SKM-1 (cell line): ENCODE measurements around the gene MEAK7.

Experiments
- DNase-seq: peaks from one replicate; lab custom pipeline; 2025; ENCODE audit not compliant: unreplicated experiment; lab: John Stamatoyannopoulos, UW

Gene MEAK7

GRCh38 chr16:84513666-84514065 is 9.2 kb upstream of the MEAK7 start:
- DNase-seq: no peak

GRCh38 chr16:84513123-84513522 is 8.7 kb upstream of the MEAK7 start:
- DNase-seq: no peak

DNA sequence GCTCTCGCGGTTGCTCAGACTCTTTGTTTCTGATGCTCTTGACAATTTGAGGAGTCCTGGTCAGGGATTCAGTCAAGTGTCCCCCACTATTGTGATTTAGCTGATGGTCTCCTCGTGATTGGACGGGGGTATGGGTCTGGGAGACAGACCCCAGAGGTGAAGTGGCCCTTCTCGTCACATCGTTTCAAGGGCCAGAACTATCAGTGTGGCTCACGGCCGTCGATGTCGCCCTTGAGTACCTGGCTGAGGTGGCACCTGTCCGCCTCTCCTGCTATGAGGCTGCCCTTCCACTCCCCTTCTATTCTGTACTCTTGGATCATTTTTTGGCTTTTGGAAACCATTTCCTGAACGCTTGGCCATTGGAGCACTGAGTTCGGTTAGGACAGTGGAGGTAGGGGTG is 7.4 kb upstream of the MEAK7 start:
- DNase-seq: no peak

DNA sequence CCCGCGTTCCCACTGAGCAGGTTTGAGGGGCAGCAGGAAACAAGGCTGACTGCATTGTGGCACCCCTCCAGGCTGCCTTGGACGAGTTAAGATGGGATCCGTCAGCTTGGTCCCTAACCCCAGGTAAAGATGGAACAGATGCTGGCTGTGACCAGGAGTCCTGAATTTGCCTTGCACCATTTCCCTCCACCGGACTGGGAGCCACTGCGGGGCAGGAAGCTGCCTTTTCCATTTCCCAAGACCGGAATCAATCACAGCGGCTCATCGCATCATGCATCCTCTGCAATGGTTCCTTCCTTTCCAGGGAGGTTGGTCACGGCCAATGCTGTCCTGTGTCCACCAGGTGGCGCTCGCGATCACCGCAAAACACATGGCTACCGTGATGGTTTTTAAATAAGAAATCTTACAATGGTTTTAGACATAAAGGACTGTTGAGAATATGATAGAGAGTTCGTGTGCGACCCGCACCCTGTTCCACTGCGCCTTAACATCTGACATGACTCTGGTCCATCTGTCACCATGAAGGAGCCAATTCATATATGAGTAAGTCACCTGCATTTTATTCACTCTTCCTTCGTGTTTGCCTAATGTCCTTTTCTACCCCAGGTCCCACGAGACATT is 6.8 kb upstream of the MEAK7 start:
- peak; percentile 56 for DNase-seq

DNA sequence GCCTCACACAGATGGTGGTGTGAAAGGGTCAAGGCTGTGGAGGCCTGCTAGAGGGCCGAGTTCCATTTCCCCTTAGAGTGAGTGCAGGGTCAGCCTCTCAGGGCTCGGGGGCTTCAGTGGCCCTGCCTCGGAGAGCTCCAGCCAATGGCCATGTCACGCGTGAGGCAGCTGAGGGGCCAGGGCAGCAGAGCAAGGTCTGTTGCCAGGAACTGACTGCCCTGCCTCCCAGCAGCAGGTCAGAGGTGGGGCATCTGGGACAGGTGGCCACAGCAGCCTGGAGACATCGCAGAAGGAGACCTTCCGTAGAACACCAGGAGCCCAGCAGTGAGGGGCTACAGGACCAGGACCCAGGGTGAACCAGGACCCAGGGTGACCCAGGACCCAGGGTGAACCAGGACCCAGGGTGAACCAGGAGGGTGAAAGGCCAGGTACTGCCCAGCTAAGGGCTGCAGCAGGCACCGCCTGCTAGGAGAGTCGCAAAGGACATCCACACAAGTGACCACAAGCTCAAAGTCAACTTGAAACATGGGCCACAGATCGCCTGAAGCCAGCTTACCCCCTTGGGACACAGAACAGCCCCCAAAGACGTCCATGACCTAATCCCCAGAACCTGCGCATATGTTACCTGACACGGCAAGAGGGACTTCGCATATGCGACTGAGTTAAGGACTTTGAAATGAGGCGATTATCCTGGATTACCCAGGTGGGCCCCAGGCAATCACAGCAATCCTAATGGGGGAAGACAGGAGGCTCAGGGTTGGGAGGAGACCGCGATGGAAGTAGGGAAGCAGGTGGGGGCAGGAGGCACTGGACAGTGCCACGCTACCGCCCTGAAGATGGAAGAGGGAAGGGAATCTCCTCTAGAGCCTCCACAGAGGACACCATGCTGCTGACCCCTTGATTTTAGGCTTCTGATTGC is 4.8 kb upstream of the MEAK7 start:
- DNase-seq: no peak

- no peak for DNase-seq
Measured at GRCh38 chr16:84508502-84508901, 4.0 kb upstream of the MEAK7 start.

DNA sequence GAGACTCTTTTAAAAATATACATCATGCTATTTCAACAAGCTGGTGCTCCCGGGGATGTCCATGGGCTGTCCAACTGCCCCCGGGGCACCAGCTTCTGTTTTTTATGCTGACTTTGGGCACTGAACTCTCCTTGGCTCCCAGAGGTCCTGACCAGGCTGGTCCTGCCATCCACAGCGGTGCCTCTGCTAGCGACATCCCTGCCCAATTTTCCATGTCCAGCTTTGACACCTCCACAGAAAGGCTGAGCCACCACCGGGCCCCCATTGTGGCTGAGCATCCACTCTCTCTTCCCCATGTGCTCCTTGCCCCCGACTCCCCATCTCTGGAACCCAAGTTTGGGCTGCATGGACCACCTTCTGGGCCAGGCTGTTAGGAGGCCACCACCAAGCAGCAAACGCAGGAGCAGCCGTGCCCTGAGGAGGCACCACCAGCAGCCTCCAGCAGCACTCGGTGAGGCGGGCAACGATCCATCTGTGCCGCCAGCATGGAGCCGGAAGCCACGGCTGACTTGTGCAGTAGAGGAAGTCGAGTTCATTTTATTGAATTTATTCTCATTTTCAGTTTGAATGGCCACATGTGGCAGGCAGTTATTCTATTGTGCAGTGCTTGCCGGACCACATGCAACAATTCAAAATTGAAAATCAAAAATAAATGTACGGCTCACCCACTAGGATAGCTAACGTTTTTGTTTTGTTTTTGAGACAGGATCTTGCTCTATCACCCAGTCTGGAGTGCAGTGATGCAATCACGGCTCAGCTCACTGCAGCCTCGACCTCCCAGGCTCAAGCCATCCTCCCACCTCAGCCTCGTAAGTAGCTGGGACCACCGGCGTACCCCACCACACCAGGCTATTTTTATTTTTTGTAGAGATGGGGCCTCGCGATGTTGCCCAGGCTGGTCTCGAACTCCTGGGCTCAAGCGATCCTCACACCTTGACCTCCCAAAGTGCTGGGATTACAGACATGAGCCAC is 2.8 kb upstream of the MEAK7 start:
- DNase-seq: no peak

DNA sequence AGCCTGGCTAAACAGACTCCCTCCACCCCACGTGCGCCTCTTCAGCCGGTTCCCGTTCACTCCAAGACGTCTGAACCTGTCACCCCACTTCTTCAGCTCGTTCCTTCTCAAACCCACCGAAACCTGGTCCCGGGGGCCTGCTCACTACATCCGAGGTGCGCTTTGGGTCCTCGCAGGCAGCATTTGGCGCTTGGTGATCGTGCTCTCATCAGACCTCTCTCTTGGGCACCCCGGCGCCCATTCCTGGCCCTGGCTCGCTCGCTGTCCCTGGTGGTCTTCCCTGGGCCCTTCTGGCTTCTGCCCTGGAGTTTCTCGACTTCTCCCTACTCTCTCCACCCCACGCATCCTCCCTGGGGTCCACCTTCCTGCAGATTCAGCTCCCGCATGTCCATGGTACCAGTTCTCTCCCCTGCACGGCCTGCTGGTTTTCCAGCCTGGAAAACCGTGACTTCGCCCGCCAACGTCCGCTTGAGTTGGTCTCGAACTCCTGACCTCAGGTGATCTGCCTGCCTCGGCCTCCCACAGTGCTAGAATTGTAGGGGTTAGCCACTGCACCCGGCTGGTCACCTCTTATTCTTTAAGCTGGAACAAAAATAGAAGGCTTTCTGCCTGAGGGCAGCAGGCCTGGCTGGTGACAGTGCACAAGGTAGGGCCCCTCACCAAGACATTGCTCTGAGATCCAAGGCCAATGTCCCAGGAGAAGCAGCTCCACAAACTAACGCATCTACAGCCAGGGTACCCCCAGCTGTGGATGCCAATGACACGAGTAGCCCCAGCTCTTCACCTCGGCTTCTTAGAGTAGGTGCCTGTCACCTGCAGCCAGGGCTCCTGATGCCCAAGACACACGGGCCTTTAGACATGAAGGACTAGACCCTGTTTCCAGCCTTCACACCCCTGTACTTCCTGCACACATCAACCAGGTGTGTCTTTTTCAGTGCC is 1.1 kb upstream of the MEAK7 start:
- no peak for DNase-seq

GRCh38 chr16:84503751-84504395 is 586 bp downstream of the MEAK7 start:
- no peak for DNase-seq

DNA sequence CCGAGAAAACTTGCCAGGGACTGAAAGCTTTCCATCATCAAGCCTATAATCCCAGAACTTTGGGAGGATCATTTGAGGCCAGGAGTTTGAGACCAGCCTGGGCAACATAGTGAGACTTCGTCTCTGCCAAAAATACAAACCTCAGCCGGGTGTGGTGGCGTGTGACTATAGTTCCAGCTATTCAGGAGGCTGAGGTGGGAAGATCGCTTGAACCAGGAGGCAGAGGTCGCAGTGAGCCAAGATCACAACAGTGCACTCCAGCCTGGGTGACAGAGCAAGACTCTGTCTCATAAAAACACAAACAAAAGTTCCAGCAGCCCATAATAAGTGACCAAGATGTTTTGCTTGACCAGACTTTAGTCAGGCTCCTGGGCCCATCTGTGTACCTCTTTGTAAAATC is 1.9 kb downstream of the MEAK7 start:
- no peak for DNase-seq

GRCh38 chr16:84502075-84502474 is 2.4 kb downstream of the MEAK7 start:
- DNase-seq: no peak

- no peak for DNase-seq
Measured at GRCh38 chr16:84501077-84501735, 3.3 kb downstream of the MEAK7 start.

DNA sequence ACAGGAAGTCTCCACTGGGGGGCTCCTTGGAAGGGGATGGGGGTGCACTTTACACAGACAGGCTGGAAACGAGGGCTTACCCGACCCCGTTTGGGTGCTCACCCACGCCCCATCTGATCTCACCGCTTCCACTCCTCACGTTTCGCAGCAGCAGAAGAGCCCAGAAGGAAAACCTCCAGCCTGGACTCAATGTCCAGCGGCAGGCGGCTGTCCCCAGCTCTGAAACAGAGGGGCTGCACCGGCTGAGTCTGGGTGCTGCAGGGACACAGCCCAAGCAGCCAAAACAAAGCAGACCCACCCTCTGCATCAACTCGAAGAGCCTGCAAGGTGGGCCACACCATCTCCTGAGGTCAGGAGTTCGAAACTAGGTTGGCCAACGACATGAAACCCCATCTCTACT is 3.9 kb downstream of the MEAK7 start:
- no peak for DNase-seq

- DNase-seq: no peak
Measured at GRCh38 chr16:84499638-84500037, 4.8 kb downstream of the MEAK7 start.

- no peak for DNase-seq
Measured at GRCh38 chr16:84498859-84499620, 5.4 kb downstream of the MEAK7 start.

DNA sequence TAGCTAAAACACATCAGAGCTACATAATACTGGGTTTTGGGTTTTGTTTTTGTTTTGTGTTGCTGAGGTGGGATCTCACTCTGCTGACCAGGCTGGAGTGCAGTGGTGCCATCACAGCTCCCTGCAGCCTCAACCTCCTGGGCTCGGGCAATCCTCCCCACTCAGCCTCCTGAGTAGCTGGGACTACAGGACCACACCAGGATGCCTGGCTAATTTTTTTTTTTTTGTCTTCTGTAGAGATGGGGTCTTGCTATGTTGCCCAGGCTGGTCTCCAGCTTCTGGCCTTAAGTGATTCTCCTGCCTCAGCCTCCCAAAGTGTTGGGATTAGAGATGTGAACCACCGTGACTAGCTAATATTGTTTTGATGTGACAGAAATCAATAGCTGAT is 6.2 kb downstream of the MEAK7 start:
- DNase-seq: no peak

- no peak for DNase-seq
Measured at GRCh38 chr16:84497418-84498222, 6.8 kb downstream of the MEAK7 start.

GRCh38 chr16:84496991-84497390 is 7.5 kb downstream of the MEAK7 start:
- DNase-seq: no peak
